K562 treated with DMSO at 1 percent for 24 hours (cell line): Measurements from ENCODE around the gene CSF1. TPM values are rescaled to one million over a fixed set of nuclear protein-coding genes. Genes with fewer than 3 reads are reported as not detected.

Experiments used
- total RNA-seq: library from RNA; unstranded; fragments of 300-600 nt; gene quantifications from 2 replicates; pipeline ENCODE4 v1.2.3, GENCODE V29; 2022; ENCODE audit warnings: low read depth; ENCODE audit not compliant: insufficient read depth

Gene CSF1, protein sequence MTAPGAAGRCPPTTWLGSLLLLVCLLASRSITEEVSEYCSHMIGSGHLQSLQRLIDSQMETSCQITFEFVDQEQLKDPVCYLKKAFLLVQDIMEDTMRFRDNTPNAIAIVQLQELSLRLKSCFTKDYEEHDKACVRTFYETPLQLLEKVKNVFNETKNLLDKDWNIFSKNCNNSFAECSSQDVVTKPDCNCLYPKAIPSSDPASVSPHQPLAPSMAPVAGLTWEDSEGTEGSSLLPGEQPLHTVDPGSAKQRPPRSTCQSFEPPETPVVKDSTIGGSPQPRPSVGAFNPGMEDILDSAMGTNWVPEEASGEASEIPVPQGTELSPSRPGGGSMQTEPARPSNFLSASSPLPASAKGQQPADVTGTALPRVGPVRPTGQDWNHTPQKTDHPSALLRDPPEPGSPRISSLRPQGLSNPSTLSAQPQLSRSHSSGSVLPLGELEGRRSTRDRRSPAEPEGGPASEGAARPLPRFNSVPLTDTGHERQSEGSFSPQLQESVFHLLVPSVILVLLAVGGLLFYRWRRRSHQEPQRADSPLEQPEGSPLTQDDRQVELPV
- total RNA-seq = 10.0 and 10.9 TPM in 2 replicates

DNA sequence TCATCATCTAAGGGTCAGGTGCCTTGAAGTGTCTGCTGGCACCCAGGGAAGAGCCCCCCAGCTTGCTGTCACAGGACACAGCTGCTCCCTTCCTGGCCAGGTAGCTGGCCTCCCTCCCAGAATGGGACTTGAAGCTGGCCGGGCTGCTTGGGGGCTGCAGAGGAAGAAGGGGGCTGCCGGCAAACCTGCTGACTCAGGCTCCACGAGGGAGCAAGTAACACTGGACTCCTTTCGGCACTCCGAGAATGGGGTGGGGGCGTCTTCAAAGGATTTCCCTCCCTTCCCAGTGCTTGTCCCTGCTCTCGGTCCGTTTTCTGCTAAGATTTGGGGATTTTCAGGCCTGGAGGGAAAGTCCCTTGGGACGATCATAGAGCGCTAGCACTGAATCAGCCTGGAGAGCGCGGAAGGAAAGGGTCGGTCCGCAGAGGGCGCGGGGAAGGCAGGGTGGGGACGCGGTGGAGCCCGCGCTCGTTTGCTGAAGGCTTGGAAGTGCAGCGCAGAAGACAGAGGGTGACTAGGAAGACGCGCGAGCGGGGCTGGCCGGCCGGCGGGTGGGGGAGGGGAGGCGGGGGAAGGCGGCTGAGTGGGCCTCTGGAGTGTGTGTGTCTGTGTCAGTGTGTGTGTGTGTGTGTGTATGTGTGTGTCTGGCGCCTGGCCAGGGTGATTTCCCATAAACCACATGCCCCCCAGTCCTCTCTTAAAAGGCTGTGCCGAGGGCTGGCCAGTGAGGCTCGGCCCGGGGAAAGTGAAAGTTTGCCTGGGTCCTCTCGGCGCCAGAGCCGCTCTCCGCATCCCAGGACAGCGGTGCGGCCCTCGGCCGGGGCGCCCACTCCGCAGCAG is at the start of gene CSF1:
Gene CSF1 (plus strand): TSS at position 727 of the 840 bp plus-strand sequence. CDS start 175 bp downstream, outside the sequence.

Other genes with a start within 250 kb of the CSF1 start
- 16.9 and 20.9 TPM in 2 replicates for gene GSTM2, start 242.8 kb upstream of the CSF1 start, total RNA-seq
- not detected in 2 replicates for gene GSTM1, start 223.0 kb upstream of the CSF1 start, total RNA-seq
- not detected in 2 replicates for gene GSTM5, start 198.6 kb upstream of the CSF1 start, total RNA-seq
- gene GSTM3, start 169.8 kb upstream of the CSF1 start, total RNA-seq = 28.6 and 28.7 TPM in 2 replicates
- not detected in 2 replicates for gene EPS8L3, start 146.9 kb upstream of the CSF1 start, total RNA-seq
- gene AHCYL1, start 73.9 kb downstream of the CSF1 start, total RNA-seq = 78.8 and 91.1 TPM in 2 replicates
- 30.2 and 31.3 TPM in 2 replicates for gene STRIP1, start 123.8 kb downstream of the CSF1 start, total RNA-seq
- not detected in 2 replicates for gene ALX3, start 159.8 kb downstream of the CSF1 start, total RNA-seq
- 0.25 TPM in 1 of 2 replicates, not detected in the other for gene UBL4B, start 201.6 kb downstream of the CSF1 start, total RNA-seq
- gene SLC6A17, start 239.6 kb downstream of the CSF1 start, total RNA-seq = not detected in 2 replicates